B cell (primary cell): ENCODE data around the gene ADM2. TPM values are rescaled to one million over a fixed set of nuclear protein-coding genes. Genes with fewer than 3 reads are reported as not detected.
A peak's percentile ranks its signal among the peaks of the same experiment; 100 is the strongest.

Source experiments
- ATAC-seq: fragments of 200-7000 bp; cut with Tn5 transposase; one replicate; pipeline ENCODE4 v1.10.0; 2021; ENCODE audit warnings: low read depth, mild to moderate bottlenecking, moderate number of reproducible peaks, moderate library complexity
- CTCF ChIA-PET: fragments of 350-600 bp; sonication (Branson Sonifier 250); formaldehyde crosslinking; loops from one replicate; lab custom pipeline; 2021; ENCODE audit warnings: antibody characterized with exemption, inconsistent platforms; lab: Charles Lee
- POLR2A ChIA-PET: fragments of 350-600 bp; sonication (Branson Sonifier 250); formaldehyde crosslinking; loops from one replicate; lab custom pipeline; 2021; ENCODE audit warnings: antibody characterized with exemption; lab: Charles Lee
- DNase-seq: peaks from one replicate; pipeline ENCODE4 v3.0.0; 2013
- H2AFZ ChIP-seq: 2 replicates; pipeline ENCODE4 v1.6.1; 2012; ENCODE audit warnings: mild to moderate bottlenecking, low read depth, low read length; ENCODE audit not compliant: insufficient read depth, poor library complexity, severe bottlenecking
- H3K27ac ChIP-seq, 2 donors: 1 replicate in 1 of 2; 2 replicates in 1 of 2; pipeline ENCODE4 v1.5.1; 2012 to 2013; ENCODE audit warnings: low read length in 2 of 2, mild to moderate bottlenecking in 2 of 2, moderate library complexity in 1 of 2
- H3K27me3 ChIP-seq, 4 experiments: fragments of 200-600 bp in 1 of 4; sonication (generic) in 1 of 4; replicated peaks in 1 of 4; 1 replicate in 2 of 4; 2 replicates in 2 of 4; pipeline versions ENCODE4 v1.6.1 to v1.7.0; 2013 to 2016; ENCODE audit warnings: low read length in 3 of 4, mild to moderate bottlenecking in 2 of 4, mixed read lengths in 1 of 4, moderate library complexity in 1 of 4; ENCODE audit not compliant: insufficient read depth in 4 of 4, control insufficient read depth in 3 of 4; ENCODE audit errors: control extremely low read depth in 1 of 4
- H3K36me3 ChIP-seq, 2 experiments: replicated peaks in 1 of 2; 1 replicate in 1 of 2; 2 replicates in 1 of 2; pipeline versions ENCODE4 v1.6.1 to v1.7.1; 2013; ENCODE audit warnings: low read length in 1 of 2; ENCODE audit not compliant: insufficient read depth in 2 of 2, control insufficient read depth in 1 of 2; ENCODE audit errors: control extremely low read depth in 1 of 2, extremely low read depth in 1 of 2
- H3K4me1 ChIP-seq, 2 donors: fragments of 200-600 bp in 1 of 2; sonication (generic) in 1 of 2; 1 replicate in 1 of 2; 2 replicates in 1 of 2; pipeline versions ENCODE4 v1.5.1 to v1.6.1; 2013 to 2017; ENCODE audit warnings: low read length in 2 of 2; ENCODE audit not compliant: control insufficient read depth in 2 of 2, insufficient read depth in 2 of 2
- H3K4me2 ChIP-seq: replicated peaks from 2 replicates; pipeline ENCODE3; 2012; ENCODE audit warnings: mild to moderate bottlenecking, low read depth, low read length; ENCODE audit not compliant: poor library complexity, severe bottlenecking
- H3K4me3 ChIP-seq, 5 experiments: fragments of 200-600 bp in 1 of 5; sonication (generic) in 1 of 5; 1 replicate in 3 of 5; 2 replicates in 2 of 5; pipeline versions ENCODE4 v1.5.1 to v1.7.0; 2011 to 2016; ENCODE audit warnings: low read length in 4 of 5, mild to moderate bottlenecking in 4 of 5, low read depth in 2 of 5, control low read depth in 1 of 5, moderate library complexity in 1 of 5; ENCODE audit not compliant: insufficient read depth in 1 of 5; ENCODE audit errors: control extremely low read depth in 1 of 5, extremely low read depth in 1 of 5
- H3K79me2 ChIP-seq: fragments of 200-600 bp; sonication (generic); one replicate; pipeline ENCODE4 v1.6.0; 2016; ENCODE audit warnings: low read length; ENCODE audit not compliant: control insufficient read depth, insufficient read depth
- H3K9ac ChIP-seq: fragments of 200-600 bp; sonication (generic); 2 replicates; pipeline ENCODE4 v1.6.1; 2017; ENCODE audit warnings: mild to moderate bottlenecking, low read length, moderate library complexity
- H3K9me3 ChIP-seq, 3 donors: one replicate each; pipeline versions ENCODE4 v1.6.1 to v1.7.1; 2013; ENCODE audit warnings: low read length in 2 of 3; ENCODE audit not compliant: control insufficient read depth in 2 of 3, insufficient read depth in 1 of 3; ENCODE audit errors: control extremely low read depth in 1 of 3
- H4K20me1 ChIP-seq: 2 replicates; pipeline ENCODE4 v1.6.0; 2012; ENCODE audit warnings: mild to moderate bottlenecking, low read length; ENCODE audit not compliant: insufficient read depth, control insufficient read depth, poor library complexity, severe bottlenecking
- H3K27ac Mint-ChIP-seq: one replicate; pipeline ENCODE4 v1.8.0; 2021; ENCODE audit warnings: mixed read lengths
- H3K27me3 Mint-ChIP-seq: one replicate; pipeline ENCODE4 v1.8.0; 2021; ENCODE audit warnings: mixed read lengths
- H3K4me1 Mint-ChIP-seq: one replicate; pipeline ENCODE4 v1.8.0; 2021; ENCODE audit warnings: mixed read lengths
- H3K4me3 Mint-ChIP-seq: one replicate; pipeline ENCODE4 v1.8.0; 2021; ENCODE audit warnings: mixed read lengths
- H3K9me3 Mint-ChIP-seq: one replicate; pipeline ENCODE4 v1.8.0; 2022; ENCODE audit warnings: mixed read lengths; ENCODE audit not compliant: insufficient read depth
- CTCF ChIP-seq: fragments of 200-600 bp; IDR thresholded peaks from one replicate; pipeline ENCODE4 v1.8.0; 2022; ENCODE audit warnings: antibody characterized with exemption, mild to moderate bottlenecking
- EZH2 ChIP-seq: IDR thresholded peaks from 2 replicates; pipeline ENCODE4 v1.6.1; 2012; ENCODE audit warnings: borderline replicate concordance, low read depth, mild to moderate bottlenecking, moderate library complexity, low read length; ENCODE audit not compliant: insufficient read depth, poor library complexity, severe bottlenecking
- WGBS: methylation state at CpG from one replicate; pipeline ENCODE4 v1.1.5; 2013; ENCODE audit warnings: missing lambda C conversion rate; ENCODE audit not compliant: insufficient coverage; 5-methylcytosine and 5-hydroxymethylcytosine counted together
- intact Hi-C: fragments of 100-400 bp; cut with micrococcal nuclease; formaldehyde crosslinking; loops from one replicate; pipeline ENCODE4 v1.10.0; 2022
- polyA plus RNA-seq: library from polyadenylated mRNA; depleted of rRNA; stranded (reverse); fragments of >200 nt; gene quantifications from 2 replicates; pipeline ENCODE4 v1.2.3, GENCODE V29; 2012
- total RNA-seq, 2 donors: library from RNA; stranded (reverse); fragments of 120-200 nt in 1 of 2; gene quantifications; 1 replicate in 1 of 2; 2 replicates in 1 of 2; pipeline versions ENCODE4 v1.2.3 to v1.2.4, GENCODE V29; 2013 to 2022

ADM2 gene
- total and polyA plus RNA-seq, 2 donors (not counting 1 experiment from before 2014, with no cell fraction given), result 0.67 to 3.7 TPM

GRCh38 chr22:50445880-50446707 lies 35.2 kb upstream of the ADM2 start:
- peaks cover 13 to 24% of the 10 kb centered on the region in 2 donors for H3K4me1 ChIP-seq
- H3K9me3 ChIP-seq, result no peaks in the 10 kb centered on the region
- peaks cover 0 to 46% of the 10 kb centered on the region in 2 experiments for H3K36me3 ChIP-seq
- no peaks in the 10 kb centered on the region for H3K79me2 ChIP-seq
- H3K27ac ChIP-seq, result peak overlapping the region in 1 of 2 donors; percentile 68
- H3K9ac ChIP-seq, result no peak overlapping the region
- Mint-ChIP-seq H3K27ac (peak overlapping the region; percentile 75), H3K4me3 (no peak overlapping the region), H3K9me3 (no peaks in the 10 kb centered on the region), H3K27me3 (no peaks in the 10 kb centered on the region), H3K4me1 (peaks cover 24% of the 10 kb centered on the region)
- ChIA-PET CTCF (interaction anchor here (0.8 to 1.7 kb wide), 3 partner anchors 24 to 52 kb away, joined by 3 to 9 read pairs (median 4); no protein-coding TSS in a partner anchor), POLR2A (no interaction called here)
- H3K27me3 ChIP-seq, result no peaks in the 10 kb centered on the region
- TF ChIP-seq EZH2 (no peak), CTCF (no peak)
- peaks cover 43% of the 10 kb centered on the region for H4K20me1 ChIP-seq
- ATAC-seq, result no peak
- no peak for DNase-seq
- intact Hi-C loops, result loop anchor here (2.0 kb wide), 1 partner anchor 23 kb away; no protein-coding TSS in a partner anchor
- H3K4me3 ChIP-seq, result no peak overlapping the region
- no peak overlapping the region for H2AFZ ChIP-seq
- 86% methylated on average over 11 of the region's 17 CpGs for WGBS
- H3K4me2 ChIP-seq, result peak overlapping the region; percentile 33
